Body of pancreas (tissue), 4 donors: Measurements from ENCODE around the gene CDH12. TPM values are rescaled to one million over a fixed set of nuclear protein-coding genes. Genes with fewer than 3 reads are reported as not detected.

Experiments used
- ATAC-seq: fragments of 150-250 bp; one replicate; pipeline ENCODE4 v1.9.1; 2016
- DNase-seq, 4 donors: peaks; one replicate each; pipeline ENCODE4 v3.0.0-alpha.2; 2019
- H3K27ac ChIP-seq, 4 donors: fragments of 200-600 bp; sonication (generic); 1 replicate in 3 of 4; 2 replicates in 1 of 4; pipeline versions ENCODE4 v1.5.1 to v1.6.1; 2016 to 2019; ENCODE audit warnings: mild to moderate bottlenecking in 1 of 4, mixed read lengths in 1 of 4, moderate library complexity in 1 of 4
- H3K27me3 ChIP-seq, 2 donors: fragments of 200-600 bp; sonication (generic); one replicate each; pipeline ENCODE4 v1.6.0; 2016; ENCODE audit warnings: mild to moderate bottlenecking in 1 of 2
- H3K36me3 ChIP-seq, 2 donors: fragments of 200-600 bp; sonication (generic); replicated peaks in 1 of 2; 2 replicates each; pipeline ENCODE4 v1.5.1; 2016; ENCODE audit warnings: low read depth in 2 of 2; ENCODE audit not compliant: insufficient read depth in 1 of 2
- H3K4me1 ChIP-seq: fragments of 200-600 bp; sonication (generic); one replicate; pipeline ENCODE4 v1.6.0; 2016
- H3K4me3 ChIP-seq, 2 donors: fragments of 200-600 bp; sonication (generic); 1 replicate in 1 of 2; 2 replicates in 1 of 2; pipeline ENCODE4 v1.5.1; 2016 to 2019
- H3K9me3 ChIP-seq, 3 donors: fragments of 200-600 bp; sonication (generic); 1 replicate in 2 of 3; 2 replicates in 1 of 3; pipeline ENCODE4 v1.5.1; 2016
- POLR2A ChIP-seq, 3 donors: fragments of 450-650 bp; IDR thresholded peaks; one replicate each; pipeline ENCODE4 v1.6.1; 2016; ENCODE audit warnings: antibody characterized with exemption in 3 of 3, mild to moderate bottlenecking in 2 of 3
- WGBS, 2 donors: methylation state at CpG; one replicate each; pipeline ENCODE4 v1.1.5; 2017; 5-methylcytosine and 5-hydroxymethylcytosine counted together
- intact Hi-C: fragments of 100-400 bp; cut with DNase I; formaldehyde crosslinking; loops from one replicate; pipeline ENCODE4 v1.15.1; 2023
- total RNA-seq, 2 donors: library from RNA; depleted of rRNA; stranded (reverse); fragments of >200 nt; gene quantifications; one replicate each; pipeline ENCODE4 v1.1.0, GENCODE V29; 2016
- TF ChIP-seq, protein P1 (sequence below), 7 experiments: fragments of 450-650 bp in 4 of 7; fragments of 200-600 bp in 3 of 7; sonication (generic) in 3 of 7; IDR thresholded peaks; one replicate each; pipeline ENCODE4 v1.5.1; 2016 to 2019; ENCODE audit warnings: antibody characterized with exemption in 7 of 7

CDH12 gene
- total RNA-seq, 2 donors from 2014 or later: not detected

DNA sequence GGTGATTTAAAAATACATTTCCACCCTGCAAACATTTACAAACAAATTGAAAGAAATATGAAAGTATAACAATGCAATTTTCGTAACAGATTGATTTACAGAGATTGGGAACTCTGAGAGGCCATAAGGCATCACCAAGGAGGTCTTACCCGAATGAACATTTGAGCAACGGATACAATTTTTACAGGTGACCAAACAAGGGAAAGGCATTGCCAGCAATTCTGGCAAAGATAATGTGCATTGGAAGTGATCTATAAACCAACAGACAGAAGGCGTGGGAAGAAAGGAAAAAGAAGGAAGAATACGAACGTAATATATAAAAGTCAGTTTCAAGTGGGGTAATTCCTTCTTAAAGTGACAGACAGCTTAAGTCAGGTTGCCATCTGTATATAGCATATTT is 295.9 kb downstream of the CDH12 start:
- Histone ChIP-seq H3K27me3 (no peaks in the 10 kb centered on the region), H3K4me1 (no peaks in the 10 kb centered on the region), H3K9me3 (no peaks in the 10 kb centered on the region), H3K27ac (no peak overlapping the region), H3K36me3 (no peaks in the 10 kb centered on the region), H3K4me3 (no peak overlapping the region)
- intact Hi-C loops: no loop called here
- no peak for TF ChIP-seq POLR2A (IDR thresholded peaks at IDR 0.05)
- TF ChIP-seq, protein P1, sequence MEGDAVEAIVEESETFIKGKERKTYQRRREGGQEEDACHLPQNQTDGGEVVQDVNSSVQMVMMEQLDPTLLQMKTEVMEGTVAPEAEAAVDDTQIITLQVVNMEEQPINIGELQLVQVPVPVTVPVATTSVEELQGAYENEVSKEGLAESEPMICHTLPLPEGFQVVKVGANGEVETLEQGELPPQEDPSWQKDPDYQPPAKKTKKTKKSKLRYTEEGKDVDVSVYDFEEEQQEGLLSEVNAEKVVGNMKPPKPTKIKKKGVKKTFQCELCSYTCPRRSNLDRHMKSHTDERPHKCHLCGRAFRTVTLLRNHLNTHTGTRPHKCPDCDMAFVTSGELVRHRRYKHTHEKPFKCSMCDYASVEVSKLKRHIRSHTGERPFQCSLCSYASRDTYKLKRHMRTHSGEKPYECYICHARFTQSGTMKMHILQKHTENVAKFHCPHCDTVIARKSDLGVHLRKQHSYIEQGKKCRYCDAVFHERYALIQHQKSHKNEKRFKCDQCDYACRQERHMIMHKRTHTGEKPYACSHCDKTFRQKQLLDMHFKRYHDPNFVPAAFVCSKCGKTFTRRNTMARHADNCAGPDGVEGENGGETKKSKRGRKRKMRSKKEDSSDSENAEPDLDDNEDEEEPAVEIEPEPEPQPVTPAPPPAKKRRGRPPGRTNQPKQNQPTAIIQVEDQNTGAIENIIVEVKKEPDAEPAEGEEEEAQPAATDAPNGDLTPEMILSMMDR (IDR thresholded peaks at IDR 0.05): no peak
- DNase-seq (no peak), ATAC-seq (no peak)
- WGBS, 2 donors: 58 to 61% methylated on average over 6 of the region's 6 CpGs

DNA sequence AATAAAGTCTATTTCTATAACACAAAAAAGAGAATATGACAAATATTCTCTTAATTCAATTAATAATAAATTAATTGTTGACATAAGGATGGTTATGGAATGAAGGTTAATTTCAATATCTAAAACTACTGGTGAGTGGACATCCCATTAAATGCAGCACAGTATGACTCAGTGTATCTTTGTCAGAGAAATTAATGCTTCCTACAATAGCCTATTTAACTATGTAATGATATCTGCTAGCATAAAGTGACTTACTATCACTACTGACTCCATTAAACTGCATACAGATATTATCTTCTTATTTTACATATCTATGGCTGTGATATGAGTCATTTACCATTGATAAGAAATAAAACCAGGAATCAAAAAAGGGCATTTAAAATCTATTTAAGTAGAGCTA is 298.7 kb downstream of the CDH12 start:
- Histone ChIP-seq H3K27ac (no peak overlapping the region), H3K4me1 (no peaks in the 10 kb centered on the region), H3K36me3 (no peaks in the 10 kb centered on the region), H3K4me3 (no peak overlapping the region), H3K27me3 (no peaks in the 10 kb centered on the region), H3K9me3 (no peaks in the 10 kb centered on the region)
- no peak for DNase-seq
- intact Hi-C loops: no loop called here
- TF ChIP-seq POLR2A (IDR thresholded peaks at IDR 0.05): no peak
- TF ChIP-seq, protein P1 (IDR thresholded peaks at IDR 0.05): no peak
- no peak for ATAC-seq

DNA sequence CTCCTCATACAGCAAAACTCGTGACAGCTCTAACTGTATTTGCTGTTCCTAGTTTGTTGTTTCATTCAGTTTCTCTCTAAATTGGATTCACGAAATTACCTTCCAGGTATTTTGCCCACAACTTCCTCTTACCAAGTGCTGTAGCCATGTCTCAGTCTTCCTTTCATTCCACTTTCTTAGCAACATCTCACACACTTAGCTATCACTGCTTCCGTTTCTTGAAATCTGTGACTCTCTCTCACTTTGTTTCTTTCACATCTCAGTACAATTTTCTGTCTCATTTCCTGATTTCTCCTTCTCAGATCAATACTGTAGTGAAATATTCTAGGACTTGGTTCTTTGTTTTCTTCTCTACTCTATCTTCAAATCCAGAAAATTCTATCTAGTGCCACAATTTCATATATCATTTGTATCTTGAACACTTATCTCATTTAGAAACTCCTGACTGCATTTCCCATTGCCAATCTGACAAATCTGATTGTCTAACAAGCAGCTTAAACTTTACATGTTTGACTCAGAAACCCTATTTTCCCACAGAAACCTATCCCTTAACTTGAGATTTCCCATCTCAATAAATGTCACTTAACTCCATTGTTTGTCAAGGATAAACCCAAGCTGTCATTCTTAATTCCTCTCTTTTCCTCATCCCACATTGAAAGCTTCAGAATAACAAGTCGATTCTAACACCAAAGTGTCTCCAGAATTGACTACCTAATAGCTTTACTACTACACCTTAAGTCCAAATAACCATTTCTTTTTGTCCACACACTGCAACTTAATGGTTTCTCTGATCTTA is 303.1 kb downstream of the CDH12 start:
- no peak for DNase-seq
- intact Hi-C loops: no loop called here
- Histone ChIP-seq H3K9me3 (no peaks in the 10 kb centered on the region), H3K27me3 (no peaks in the 10 kb centered on the region), H3K4me3 (no peak overlapping the region), H3K36me3 (no peaks in the 10 kb centered on the region), H3K27ac (no peak overlapping the region), H3K4me1 (no peaks in the 10 kb centered on the region)
- no peak for TF ChIP-seq POLR2A (IDR thresholded peaks at IDR 0.05)
- TF ChIP-seq, protein P1 (IDR thresholded peaks at IDR 0.05): no peak
- no peak for ATAC-seq
- 39 to 42% methylated on average over 4 of the region's 4 CpGs for WGBS, 2 donors

DNA sequence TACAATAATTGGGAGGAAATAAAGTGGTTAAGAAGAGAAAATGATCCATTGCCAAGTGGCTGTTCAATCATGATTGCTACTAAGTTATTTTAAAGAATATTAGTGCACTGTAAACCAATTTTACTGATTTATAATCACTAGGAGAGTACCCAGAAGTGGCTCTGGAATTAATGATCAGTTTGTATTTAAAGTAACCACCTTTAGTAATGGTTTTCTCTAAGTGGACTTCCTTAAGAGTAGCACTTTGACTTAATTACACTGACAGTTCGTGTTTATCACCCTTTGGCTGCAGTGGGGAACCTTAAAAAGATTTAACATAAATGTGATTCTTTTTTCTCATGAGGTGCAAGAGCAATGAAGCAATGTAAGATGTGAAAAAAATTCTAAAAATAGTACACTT is 310.8 kb downstream of the CDH12 start:
- H3K27ac ChIP-seq: no peak overlapping the region
- intact Hi-C loops: no loop called here
- no peaks in the 10 kb centered on the region for H3K9me3 ChIP-seq
- H3K36me3 ChIP-seq: no peaks in the 10 kb centered on the region
- ATAC-seq (no peak), DNase-seq (no peak)
- no peaks in the 10 kb centered on the region for H3K4me1 ChIP-seq
- no peaks in the 10 kb centered on the region for H3K27me3 ChIP-seq
- 8 to 30% methylated on average over 1 of the region's 1 CpG for whole genome bisulfite sequencing, 2 donors
- TF ChIP-seq, protein P1 (IDR thresholded peaks at IDR 0.05): no peak
- no peak for TF ChIP-seq POLR2A (IDR thresholded peaks at IDR 0.05)
- no peak overlapping the region for H3K4me3 ChIP-seq

DNA sequence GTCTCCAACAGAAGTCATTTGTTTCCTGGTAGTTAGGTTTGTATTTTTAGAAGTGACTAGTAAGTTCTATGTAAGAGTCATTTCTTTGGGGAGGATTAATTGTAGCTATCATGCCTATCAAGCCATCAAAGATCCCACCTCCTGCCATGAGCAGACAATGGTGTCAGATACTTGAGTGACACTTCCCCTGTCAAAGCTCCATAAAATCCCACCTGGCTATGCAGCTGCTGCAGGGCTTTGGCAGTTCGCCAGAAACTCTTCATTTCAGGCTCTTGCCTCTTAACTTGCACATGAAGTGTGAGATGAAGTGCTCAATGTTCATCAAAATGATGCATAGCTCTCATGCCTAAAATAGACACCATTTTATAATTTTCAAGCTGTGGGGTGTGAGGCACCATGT is 312.1 kb downstream of the CDH12 start:
- H3K27ac ChIP-seq: no peak overlapping the region
- TF ChIP-seq, protein P1 (IDR thresholded peaks at IDR 0.05): no peak
- TF ChIP-seq POLR2A (IDR thresholded peaks at IDR 0.05): no peak
- 14 to 25% methylated on average over 1 of the region's 1 CpG for WGBS, 2 donors
- ATAC-seq (no peak), DNase-seq (no peak)
- no peaks in the 10 kb centered on the region for H3K9me3 ChIP-seq
- intact Hi-C loops: no loop called here
- no peaks in the 10 kb centered on the region for H3K36me3 ChIP-seq
- H3K4me3 ChIP-seq: no peak overlapping the region
- H3K4me1 ChIP-seq: no peaks in the 10 kb centered on the region
- no peaks in the 10 kb centered on the region for H3K27me3 ChIP-seq
